ENCODE results near the gene UPK3A.

Gene UPK3A

GRCh38 chr22:45242778-45243191 is 42.0 kb upstream of the UPK3A start:
- DNase-seq, result no peak

GRCh38 chr22:45244916-45245315 is 39.8 kb upstream of the UPK3A start:
- peaks cover 2% of the 10 kb centered on the region for H3K27me3 ChIP-seq (ENCODE audit: insufficient read depth, low read length, poor library complexity)
- TF ChIP-seq EZH2 (IDR thresholded peaks at IDR 0.05; ENCODE audit: borderline replicate concordance, low read depth, low read length, severe bottlenecking), result no peak
- TF ChIP-seq, protein P1, sequence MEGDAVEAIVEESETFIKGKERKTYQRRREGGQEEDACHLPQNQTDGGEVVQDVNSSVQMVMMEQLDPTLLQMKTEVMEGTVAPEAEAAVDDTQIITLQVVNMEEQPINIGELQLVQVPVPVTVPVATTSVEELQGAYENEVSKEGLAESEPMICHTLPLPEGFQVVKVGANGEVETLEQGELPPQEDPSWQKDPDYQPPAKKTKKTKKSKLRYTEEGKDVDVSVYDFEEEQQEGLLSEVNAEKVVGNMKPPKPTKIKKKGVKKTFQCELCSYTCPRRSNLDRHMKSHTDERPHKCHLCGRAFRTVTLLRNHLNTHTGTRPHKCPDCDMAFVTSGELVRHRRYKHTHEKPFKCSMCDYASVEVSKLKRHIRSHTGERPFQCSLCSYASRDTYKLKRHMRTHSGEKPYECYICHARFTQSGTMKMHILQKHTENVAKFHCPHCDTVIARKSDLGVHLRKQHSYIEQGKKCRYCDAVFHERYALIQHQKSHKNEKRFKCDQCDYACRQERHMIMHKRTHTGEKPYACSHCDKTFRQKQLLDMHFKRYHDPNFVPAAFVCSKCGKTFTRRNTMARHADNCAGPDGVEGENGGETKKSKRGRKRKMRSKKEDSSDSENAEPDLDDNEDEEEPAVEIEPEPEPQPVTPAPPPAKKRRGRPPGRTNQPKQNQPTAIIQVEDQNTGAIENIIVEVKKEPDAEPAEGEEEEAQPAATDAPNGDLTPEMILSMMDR (IDR thresholded peaks at IDR 0.05; ENCODE audit: borderline replicate concordance, extremely low read depth, low read length, poor library complexity, severe bottlenecking), result no peak
- no peak overlapping the region for H3K4me2 ChIP-seq (ENCODE audit: insufficient read depth, low read length)
- peaks cover 2% of the 10 kb centered on the region; the same call in 1 of the 2 replicates for H4K20me1 ChIP-seq (ENCODE audit: insufficient read depth, low read length)
- H3K79me2 ChIP-seq (ENCODE audit: insufficient read depth, low read length), result peaks cover 3% of the 10 kb centered on the region; the same call in 1 of the 2 replicates
- H3K4me1 ChIP-seq (ENCODE audit: insufficient read depth, low read length), result peaks cover 13% of the 10 kb centered on the region
- no peak for ATAC-seq (ENCODE audit: insufficient read depth, low read depth)
- no peaks in the 10 kb centered on the region for H3K36me3 ChIP-seq (ENCODE audit: insufficient read depth, low read length)
- no peak overlapping the region for H3K9ac ChIP-seq (ENCODE audit: low read depth, low read length)
- no peak overlapping the region for H2AFZ ChIP-seq (ENCODE audit: low read depth, low read length)
- no peak overlapping the region for H3K4me3 ChIP-seq (ENCODE audit: low read depth in 1 of 2, low read length in 2 of 2)
- H3K27ac ChIP-seq (ENCODE audit: low read length), result no peak overlapping the region
- H3K9me3 ChIP-seq (ENCODE audit: insufficient read depth, low read length, severe bottlenecking), result no peaks in the 10 kb centered on the region
- DNase-seq, result no peak

More at GRCh38 chr22:45242778-45243191, 42.0 kb upstream of the UPK3A start:
- Histone ChIP-seq H2AFZ (ENCODE audit: low read depth, low read length) (no peak overlapping the region), H3K4me3 (ENCODE audit: low read depth in 1 of 2, low read length in 2 of 2) (no peak overlapping the region), H3K79me2 (ENCODE audit: insufficient read depth, low read length) (peaks cover 11% of the 10 kb centered on the region), H4K20me1 (ENCODE audit: insufficient read depth, low read length) (peaks cover 22% of the 10 kb centered on the region; the same call in 1 of the 2 replicates), H3K27ac (ENCODE audit: low read length) (no peak overlapping the region), H3K4me2 (ENCODE audit: insufficient read depth, low read length) (no peak overlapping the region), H3K27me3 (ENCODE audit: insufficient read depth, low read length, poor library complexity) (no peaks in the 10 kb centered on the region), H3K36me3 (ENCODE audit: insufficient read depth, low read length) (peaks cover 5% of the 10 kb centered on the region; the same call in 1 of the 2 replicates), H3K9ac (ENCODE audit: low read depth, low read length) (no peak overlapping the region), H3K9me3 (ENCODE audit: insufficient read depth, low read length, severe bottlenecking) (no peaks in the 10 kb centered on the region), H3K4me1 (ENCODE audit: insufficient read depth, low read length) (peaks cover 24% of the 10 kb centered on the region)
- TF ChIP-seq EZH2 (IDR thresholded peaks at IDR 0.05; ENCODE audit: borderline replicate concordance, low read depth, low read length, severe bottlenecking), result no peak
- TF ChIP-seq, protein P1 (IDR thresholded peaks at IDR 0.05; ENCODE audit: borderline replicate concordance, extremely low read depth, low read length, poor library complexity, severe bottlenecking), result peak; percentile 40
- no peak for ATAC-seq (ENCODE audit: insufficient read depth, low read depth)

DNA sequence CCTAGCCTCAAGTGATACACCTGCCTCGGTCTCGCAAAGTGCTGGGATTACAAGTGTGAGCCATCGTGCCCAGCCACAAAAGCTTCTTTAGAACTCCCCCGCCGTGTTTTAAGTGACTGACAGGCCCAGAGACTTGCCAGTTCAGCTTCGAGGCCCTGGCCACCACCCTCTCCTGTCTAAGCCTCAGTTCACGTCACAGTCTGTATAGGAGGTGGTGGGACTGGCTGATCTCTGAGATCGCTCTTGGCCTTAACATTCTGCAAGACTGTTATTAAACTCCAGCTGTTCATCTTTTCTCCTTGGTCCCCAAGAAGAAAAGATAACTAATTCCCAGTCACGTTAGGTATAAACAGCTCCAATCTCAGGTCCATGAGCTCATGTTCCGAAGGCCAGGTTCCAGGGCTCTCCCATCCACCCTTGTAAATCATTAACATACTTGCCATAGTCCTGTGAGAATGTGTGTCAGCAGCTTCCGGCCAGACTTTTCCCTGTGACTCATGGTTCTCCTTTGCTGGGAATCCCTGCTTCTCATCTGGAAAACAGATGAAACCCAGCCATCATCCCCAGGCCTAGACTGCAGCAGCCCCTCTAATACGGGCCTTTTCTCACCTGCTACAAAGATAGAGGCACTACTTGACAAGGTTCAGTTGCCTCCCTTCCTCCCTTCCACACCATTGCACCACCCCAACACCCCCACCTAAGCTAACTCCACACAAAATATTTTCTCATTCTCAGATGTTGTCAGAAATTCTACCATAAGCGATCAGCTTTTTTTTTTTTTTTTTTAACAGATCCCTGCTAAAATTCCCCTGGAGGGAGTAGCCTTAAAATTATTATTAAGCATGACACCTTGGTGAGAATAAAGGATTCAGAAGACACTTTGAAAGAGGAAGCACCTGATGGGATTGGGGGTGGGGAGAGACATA is 38.4 kb upstream of the UPK3A start:
- Histone ChIP-seq H3K36me3 (ENCODE audit: insufficient read depth, low read length) (no peaks in the 10 kb centered on the region), H3K4me1 (ENCODE audit: insufficient read depth, low read length) (peaks cover 4% of the 10 kb centered on the region), H2AFZ (ENCODE audit: low read depth, low read length) (no peak overlapping the region), H3K9ac (ENCODE audit: low read depth, low read length) (no peak overlapping the region), H3K27me3 (ENCODE audit: insufficient read depth, low read length, poor library complexity) (peaks cover 2% of the 10 kb centered on the region), H3K27ac (ENCODE audit: low read length) (no peak overlapping the region), H3K9me3 (ENCODE audit: insufficient read depth, low read length, severe bottlenecking) (no peaks in the 10 kb centered on the region), H3K4me2 (ENCODE audit: insufficient read depth, low read length) (no peak overlapping the region), H3K79me2 (ENCODE audit: insufficient read depth, low read length) (no peaks in the 10 kb centered on the region), H4K20me1 (ENCODE audit: insufficient read depth, low read length) (no peaks in the 10 kb centered on the region), H3K4me3 (ENCODE audit: low read depth in 1 of 2, low read length in 2 of 2) (no peak overlapping the region)
- ATAC-seq (ENCODE audit: insufficient read depth, low read depth), result no peak
- DNase-seq, result no peak
- TF ChIP-seq, protein P1 (IDR thresholded peaks at IDR 0.05; ENCODE audit: borderline replicate concordance, extremely low read depth, low read length, poor library complexity, severe bottlenecking), result no peak
- no peak for TF ChIP-seq EZH2 (IDR thresholded peaks at IDR 0.05; ENCODE audit: borderline replicate concordance, low read depth, low read length, severe bottlenecking)

Data from DND-41 (cell line).